ENCODE data around the gene STPG4. TPM values are rescaled to one million over a fixed set of nuclear protein-coding genes. Genes with fewer than 3 reads are reported as not detected.
"Not testable (repeated sequence)": the region's sequence is repeated elsewhere in the genome, so short reads cannot be mapped to it uniquely, and the experiment has no call there.

STPG4 gene
- polyA plus RNA-seq, 3 donors: 0.14 to 0.30 (median 0.14) TPM

GRCh38 chr2:47173986-47174732 lies 19.1 kb upstream of the STPG4 start:
- no peak for DNase-seq

GRCh38 chr2:47172922-47173695 lies 18.0 kb upstream of the STPG4 start:
- DNase-seq: no peak

GRCh38 chr2:47172156-47172921 lies 17.2 kb upstream of the STPG4 start:
- DNase-seq: no peak

GRCh38 chr2:47169784-47170183 lies 14.7 kb upstream of the STPG4 start:
- no peak for DNase-seq

- DNase-seq: not testable (repeated sequence)
Observed at GRCh38 chr2:47168895-47169294, 13.8 kb upstream of the STPG4 start.

GRCh38 chr2:47167149-47167548 lies 12.0 kb upstream of the STPG4 start:
- no peak for DNase-seq

- no peak for DNase-seq
Observed at GRCh38 chr2:47165001-47165555, 10.0 kb upstream of the STPG4 start.

GRCh38 chr2:47162780-47163179 lies 7.7 kb upstream of the STPG4 start:
- no peak for DNase-seq

- DNase-seq: no peak
Observed at GRCh38 chr2:47161475-47161874, 6.4 kb upstream of the STPG4 start.

GRCh38 chr2:47160660-47161059 lies 5.6 kb upstream of the STPG4 start:
- DNase-seq: no peak

GRCh38 chr2:47160211-47160610 lies 5.1 kb upstream of the STPG4 start:
- DNase-seq: no peak

- DNase-seq: no peak
Observed at GRCh38 chr2:47159627-47160026, 4.5 kb upstream of the STPG4 start.

GRCh38 chr2:47158576-47158975 lies 3.5 kb upstream of the STPG4 start:
- no peak for DNase-seq

- DNase-seq: no peak
Observed at GRCh38 chr2:47152803-47153202, 2.3 kb downstream of the STPG4 start.

GRCh38 chr2:47150175-47150574 lies 4.9 kb downstream of the STPG4 start:
- no peak for DNase-seq

- no peak for DNase-seq
Observed at GRCh38 chr2:47147021-47147420, 8.1 kb downstream of the STPG4 start.

- DNase-seq: no peak
Observed at GRCh38 chr2:47145466-47145865, 9.6 kb downstream of the STPG4 start.

GRCh38 chr2:47141520-47141919 lies 13.6 kb downstream of the STPG4 start:
- no peak for DNase-seq

- DNase-seq: no peak
Observed at GRCh38 chr2:47134386-47135090, 20.6 kb downstream of the STPG4 start.

- no peak for DNase-seq
Observed at GRCh38 chr2:47133046-47133445, 22.1 kb downstream of the STPG4 start.

GRCh38 chr2:47129191-47129706 lies 25.9 kb downstream of the STPG4 start:
- peak; percentile 10 for DNase-seq

Measured in renal pelvis (tissue), 4 donors.